ENCODE results near the gene BCL7A. TPM values are rescaled to one million over a fixed set of nuclear protein-coding genes. Genes with fewer than 3 reads are reported as not detected.

The BCL7A gene
- total RNA-seq, result 39.7 TPM

GRCh38 chr12:122021822-122022392 is at the start of gene BCL7A:
Gene BCL7A (plus strand): TSS chr12:122021884. CDS start chr12:122022092, 208 bp downstream.

GRCh38 chr12:122078141-122079032 is 56.7 kb downstream of the BCL7A start, which contains the start of gene MLXIP:
Gene MLXIP (plus strand): TSS chr12:122078756. CDS start chr12:122078854, 98 bp downstream.

Other genes with a start within 250 kb of the BCL7A start
- gene RHOF, start 228.2 kb upstream of the BCL7A start, total RNA-seq, result 22.8 TPM
- gene SETD1B, start 217.9 kb upstream of the BCL7A start, total RNA-seq, result 3.9 TPM
- gene HPD, start 163.0 kb upstream of the BCL7A start, total RNA-seq, result not detected
- 15.7 TPM for gene PSMD9, start 133.1 kb upstream of the BCL7A start, total RNA-seq
- 12.9 TPM for gene CFAP251, start 103.3 kb upstream of the BCL7A start, total RNA-seq
- gene MLXIP, start 56.9 kb downstream of the BCL7A start, total RNA-seq, result 14.3 TPM
- gene IL31, start 152.3 kb downstream of the BCL7A start, total RNA-seq, result not detected
- gene LRRC43, start 161.2 kb downstream of the BCL7A start, total RNA-seq, result 6.5 TPM
- 8.5 TPM for gene B3GNT4, start 181.8 kb downstream of the BCL7A start, total RNA-seq
- gene DIABLO, start 204.2 kb downstream of the BCL7A start, total RNA-seq, result 62.5 TPM
- 25.1 TPM for gene VPS33A, start 244.6 kb downstream of the BCL7A start, total RNA-seq